Right lobe of liver (tissue), 4 donors: ENCODE measurements around the gene ITPR1.

Experiments used
- POLR2A ChIP-seq: fragments of 450-650 bp; IDR thresholded peaks from one replicate; pipeline ENCODE4 v1.6.1; 2017; ENCODE audit warnings: antibody characterized with exemption, mild to moderate bottlenecking
- TF ChIP-seq, protein P1 (sequence below), 4 donors: fragments of 200-600 bp in 3 of 4; fragments of 450-650 bp in 1 of 4; IDR thresholded peaks; one replicate each; pipeline versions ENCODE4 v1.5.1 to v1.8.0; 2016 to 2022; ENCODE audit warnings: antibody characterized with exemption in 4 of 4, mild to moderate bottlenecking in 2 of 4
- donor health status: DM: no; HTN: no; CAD: no.
- donor health status: DM: no; HTN: no; CAD: no.
- donor health status: DM: no; HTN: yes; CAD: no.

DNA sequence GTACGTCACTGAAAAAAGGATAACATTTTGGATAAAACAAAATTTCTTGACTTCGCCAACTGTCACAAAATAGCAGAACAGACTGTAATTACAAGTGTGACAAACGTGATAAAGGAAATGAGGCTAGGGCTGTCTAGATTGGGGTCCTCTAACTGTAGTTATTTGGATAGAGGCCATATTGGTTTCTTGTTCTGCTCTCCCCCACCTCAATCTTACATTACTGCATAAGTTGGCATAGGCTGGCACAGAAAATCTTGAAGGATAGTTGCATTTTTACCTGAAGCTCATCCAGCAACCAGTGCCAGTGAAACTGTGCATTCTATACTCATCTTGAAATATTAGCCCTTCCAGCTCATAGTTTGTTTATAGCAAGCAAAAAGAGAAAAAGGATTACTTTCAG lies 84.6 kb downstream of the ITPR1 start:
- TF ChIP-seq, protein P1, sequence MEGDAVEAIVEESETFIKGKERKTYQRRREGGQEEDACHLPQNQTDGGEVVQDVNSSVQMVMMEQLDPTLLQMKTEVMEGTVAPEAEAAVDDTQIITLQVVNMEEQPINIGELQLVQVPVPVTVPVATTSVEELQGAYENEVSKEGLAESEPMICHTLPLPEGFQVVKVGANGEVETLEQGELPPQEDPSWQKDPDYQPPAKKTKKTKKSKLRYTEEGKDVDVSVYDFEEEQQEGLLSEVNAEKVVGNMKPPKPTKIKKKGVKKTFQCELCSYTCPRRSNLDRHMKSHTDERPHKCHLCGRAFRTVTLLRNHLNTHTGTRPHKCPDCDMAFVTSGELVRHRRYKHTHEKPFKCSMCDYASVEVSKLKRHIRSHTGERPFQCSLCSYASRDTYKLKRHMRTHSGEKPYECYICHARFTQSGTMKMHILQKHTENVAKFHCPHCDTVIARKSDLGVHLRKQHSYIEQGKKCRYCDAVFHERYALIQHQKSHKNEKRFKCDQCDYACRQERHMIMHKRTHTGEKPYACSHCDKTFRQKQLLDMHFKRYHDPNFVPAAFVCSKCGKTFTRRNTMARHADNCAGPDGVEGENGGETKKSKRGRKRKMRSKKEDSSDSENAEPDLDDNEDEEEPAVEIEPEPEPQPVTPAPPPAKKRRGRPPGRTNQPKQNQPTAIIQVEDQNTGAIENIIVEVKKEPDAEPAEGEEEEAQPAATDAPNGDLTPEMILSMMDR (IDR thresholded peaks at IDR 0.05), result no peak
- no peak for TF ChIP-seq POLR2A
